Progenitor cell of endocrine pancreas (in vitro differentiated cells): ENCODE results near the gene SHISA2. TPM values are rescaled to one million over a fixed set of nuclear protein-coding genes. Genes with fewer than 3 reads are reported as not detected.

ENCODE experiments used
- DNase-seq: peaks from one replicate; pipeline ENCODE4 v3.0.0; 2021; ENCODE audit warnings: low spot score; ENCODE audit not compliant: unreplicated experiment
- H3K27ac Mint-ChIP-seq: 2 replicates; pipeline ENCODE4 v1.8.0; 2021; ENCODE audit warnings: mild to moderate bottlenecking, moderate library complexity, mixed read lengths
- H3K27me3 Mint-ChIP-seq: 2 replicates; pipeline ENCODE4 v1.8.0; 2021; ENCODE audit warnings: mixed read lengths
- H3K36me3 Mint-ChIP-seq: 2 replicates; pipeline ENCODE4 v1.8.0; 2022; ENCODE audit warnings: mixed read lengths; ENCODE audit not compliant: insufficient read depth
- H3K4me1 Mint-ChIP-seq: 2 replicates; pipeline ENCODE4 v1.8.0; 2021; ENCODE audit warnings: low read depth, mixed read lengths
- H3K4me3 Mint-ChIP-seq: 2 replicates; pipeline ENCODE4 v1.8.0; 2021; ENCODE audit warnings: low read depth, mild to moderate bottlenecking, moderate library complexity, mixed read lengths
- H3K9me3 Mint-ChIP-seq: 2 replicates; pipeline ENCODE4 v1.8.0; 2021; ENCODE audit warnings: low read depth, mixed read lengths
- CTCF ChIP-seq: fragments of 200-600 bp; sonication (generic); IDR thresholded peaks from one replicate; pipeline ENCODE4 v1.5.0; 2021; ENCODE audit warnings: antibody characterized with exemption, mild to moderate bottlenecking; ENCODE audit not compliant: unreplicated experiment
- total RNA-seq: library from RNA; stranded (reverse); gene quantifications from 2 replicates; pipeline ENCODE4 v1.2.1, GENCODE V29; 2021

The SHISA2 gene
- total RNA-seq, 1 donor from 2014 or later: 15.2 TPM

- H3K9me3 Mint-ChIP-seq: peaks cover 5% of the 10 kb centered on the region
- H3K36me3 Mint-ChIP-seq: no peaks in the 10 kb centered on the region
- H3K27me3 Mint-ChIP-seq: peaks cover 17% of the 10 kb centered on the region
- DNase-seq: no peak
- H3K27ac Mint-ChIP-seq: no peak overlapping the region
- H3K4me1 Mint-ChIP-seq: peaks cover 13% of the 10 kb centered on the region
- no peak overlapping the region for H3K4me3 Mint-ChIP-seq
- no peak for TF ChIP-seq CTCF
Observed at GRCh38 chr13:26015271-26016125, 36.3 kb downstream of the SHISA2 start.

- TF ChIP-seq CTCF: no peak
- H3K36me3 Mint-ChIP-seq: no peaks in the 10 kb centered on the region
- peaks cover 12% of the 10 kb centered on the region for H3K27me3 Mint-ChIP-seq
- H3K4me1 Mint-ChIP-seq: peaks cover 8% of the 10 kb centered on the region
- DNase-seq: no peak
- H3K4me3 Mint-ChIP-seq: no peak overlapping the region
- no peak overlapping the region for H3K27ac Mint-ChIP-seq
- peaks cover 5% of the 10 kb centered on the region for H3K9me3 Mint-ChIP-seq
Observed at GRCh38 chr13:26012995-26013394, 38.8 kb downstream of the SHISA2 start.

- Mint-ChIP-seq H3K4me3 (no peak overlapping the region), H3K9me3 (peaks cover 5% of the 10 kb centered on the region), H3K27me3 (peaks cover 6% of the 10 kb centered on the region), H3K36me3 (no peaks in the 10 kb centered on the region), H3K4me1 (peaks cover 8% of the 10 kb centered on the region), H3K27ac (no peak overlapping the region)
- TF ChIP-seq CTCF: no peak
- DNase-seq: no peak
Observed at GRCh38 chr13:26011996-26012821, 39.6 kb downstream of the SHISA2 start.

GRCh38 chr13:26011208-26011573, 40.6 kb downstream of the SHISA2 start:
- Mint-ChIP-seq H3K4me1 (peaks cover 8% of the 10 kb centered on the region), H3K9me3 (peaks cover 7% of the 10 kb centered on the region), H3K36me3 (no peaks in the 10 kb centered on the region), H3K4me3 (no peak overlapping the region), H3K27me3 (peaks cover 3% of the 10 kb centered on the region), H3K27ac (no peak overlapping the region)
- no peak for DNase-seq
- no peak for TF ChIP-seq CTCF

- H3K36me3 Mint-ChIP-seq: no peaks in the 10 kb centered on the region
- no peak for TF ChIP-seq CTCF
Observed at GRCh38 chr13:26010487-26011207, 41.2 kb downstream of the SHISA2 start.

More at GRCh38 chr13:26010487-26011207, 41.2 kb downstream of the SHISA2 start:
- Mint-ChIP-seq H3K4me3 (no peak overlapping the region), H3K9me3 (peaks cover 7% of the 10 kb centered on the region), H3K27me3 (no peaks in the 10 kb centered on the region), H3K27ac (peak overlapping the region; percentile 65), H3K4me1 (peaks cover 8% of the 10 kb centered on the region)
- no peak for DNase-seq
